HEK293 (cell line): ENCODE data around the gene LCA5L.

Source experiments
- ZFP41 ChIP-seq: fragments of 450-650 bp; formaldehyde crosslinking; IDR thresholded peaks from 2 replicates; pipeline ENCODE4 v1.5.1; 2016; ENCODE audit warnings: missing biosample characterization, missing genetic modification characterization, borderline replicate concordance
- ZNF23 ChIP-seq: fragments of 450-650 bp; formaldehyde crosslinking; IDR thresholded peaks from 2 replicates; pipeline ENCODE4 v1.5.1; 2016; ENCODE audit warnings: missing biosample characterization, missing genetic modification characterization, borderline replicate concordance
- ZNF624 ChIP-seq: fragments of 450-650 bp; formaldehyde crosslinking; IDR thresholded peaks from 2 replicates; pipeline ENCODE4 v1.5.1; 2017; ENCODE audit warnings: missing biosample characterization, missing genetic modification characterization
- ZNF747 ChIP-seq: fragments of 450-650 bp; formaldehyde crosslinking; IDR thresholded peaks from 2 replicates; pipeline ENCODE4 v1.5.1; 2016; ENCODE audit warnings: missing biosample characterization, missing genetic modification characterization
- TF ChIP-seq, protein P1 (sequence below): fragments of 450-650 bp; formaldehyde crosslinking; IDR thresholded peaks from 2 replicates; pipeline ENCODE4 v1.5.1; 2016; ENCODE audit warnings: missing biosample characterization, missing genetic modification characterization, low read depth

DNA sequence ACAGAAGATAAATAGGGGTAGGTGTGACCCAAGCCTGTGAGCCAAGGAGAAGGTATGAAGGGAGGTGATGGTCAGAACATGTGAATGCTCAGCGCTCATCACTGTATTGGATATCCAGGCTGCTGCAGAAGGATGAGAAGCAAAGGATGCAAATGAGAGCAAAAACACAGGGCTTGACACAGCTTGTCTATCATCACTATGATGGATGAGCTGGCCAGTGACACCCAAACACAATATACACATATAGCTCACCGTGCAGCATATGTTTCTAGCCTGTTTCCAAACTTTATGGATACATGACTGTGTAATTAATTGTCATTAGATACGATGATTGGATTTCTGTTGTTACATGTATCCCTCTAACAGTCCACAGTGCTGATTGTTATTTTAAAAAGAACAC lies 82.8 kb downstream of the LCA5L start:
- TF ChIP-seq ZNF624 (no peak), ZNF23 (tag by site-specific recombination) (no peak), ZNF747 (tag by site-specific recombination) (no peak), ZFP41 (tag by site-specific recombination) (no peak)
- TF ChIP-seq, protein P1, sequence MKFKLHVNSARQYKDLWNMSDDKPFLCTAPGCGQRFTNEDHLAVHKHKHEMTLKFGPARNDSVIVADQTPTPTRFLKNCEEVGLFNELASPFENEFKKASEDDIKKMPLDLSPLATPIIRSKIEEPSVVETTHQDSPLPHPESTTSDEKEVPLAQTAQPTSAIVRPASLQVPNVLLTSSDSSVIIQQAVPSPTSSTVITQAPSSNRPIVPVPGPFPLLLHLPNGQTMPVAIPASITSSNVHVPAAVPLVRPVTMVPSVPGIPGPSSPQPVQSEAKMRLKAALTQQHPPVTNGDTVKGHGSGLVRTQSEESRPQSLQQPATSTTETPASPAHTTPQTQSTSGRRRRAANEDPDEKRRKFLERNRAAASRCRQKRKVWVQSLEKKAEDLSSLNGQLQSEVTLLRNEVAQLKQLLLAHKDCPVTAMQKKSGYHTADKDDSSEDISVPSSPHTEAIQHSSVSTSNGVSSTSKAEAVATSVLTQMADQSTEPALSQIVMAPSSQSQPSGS (tag by site-specific recombination), result no peak
